Nephron (organoid): ENCODE measurements around the gene TEC.

ENCODE experiments used
- H3K27ac Mint-ChIP-seq, 3 experiments: 2 replicates each; pipeline ENCODE4 v1.8.0; 2020; ENCODE audit warnings: mixed read lengths in 3 of 3, mild to moderate bottlenecking in 2 of 3, moderate library complexity in 1 of 3
- H3K27me3 Mint-ChIP-seq: 2 replicates; pipeline ENCODE4 v1.8.0; 2021; ENCODE audit warnings: low read depth, mild to moderate bottlenecking, moderate library complexity, mixed read lengths
- H3K36me3 Mint-ChIP-seq: 2 replicates; pipeline ENCODE4 v1.8.0; 2020; ENCODE audit warnings: low read depth, mixed read lengths
- H3K4me1 Mint-ChIP-seq: 2 replicates; pipeline ENCODE4 v1.8.0; 2020; ENCODE audit warnings: mixed read lengths
- H3K4me3 Mint-ChIP-seq, 3 experiments: 2 replicates each; pipeline ENCODE4 v1.8.0; 2020; ENCODE audit warnings: mild to moderate bottlenecking in 3 of 3, mixed read lengths in 3 of 3, moderate library complexity in 2 of 3
- H3K9me3 Mint-ChIP-seq: 2 replicates; pipeline ENCODE4 v1.8.0; 2020; ENCODE audit warnings: mixed read lengths
- CTCF ChIP-seq, 3 experiments: fragments of 200-600 bp; sonication (generic); IDR thresholded peaks; one replicate each; pipeline ENCODE4 v1.5.0; 2021; ENCODE audit warnings: antibody characterized with exemption in 3 of 3; ENCODE audit not compliant: unreplicated experiment in 3 of 3

Gene TEC

GRCh38 chr4:48205626-48206025 lies 64.0 kb downstream of the TEC start:
- Mint-ChIP-seq H3K36me3 (no peaks in the 10 kb centered on the region), H3K4me3 (no peak overlapping the region), H3K27me3 (no peaks in the 10 kb centered on the region), H3K9me3 (no peaks in the 10 kb centered on the region), H3K27ac (no peak overlapping the region), H3K4me1 (no peaks in the 10 kb centered on the region)
- TF ChIP-seq CTCF (IDR thresholded peaks at IDR 0.05; ENCODE audit: unreplicated experiment in 3 of 3): no peak

- H3K4me1 Mint-ChIP-seq: no peaks in the 10 kb centered on the region
- H3K9me3 Mint-ChIP-seq: no peaks in the 10 kb centered on the region
- no peaks in the 10 kb centered on the region for H3K36me3 Mint-ChIP-seq
- no peak for TF ChIP-seq CTCF (IDR thresholded peaks at IDR 0.05; ENCODE audit: unreplicated experiment in 3 of 3)
- no peaks in the 10 kb centered on the region for H3K27me3 Mint-ChIP-seq
- H3K4me3 Mint-ChIP-seq: no peak overlapping the region
- H3K27ac Mint-ChIP-seq: no peak overlapping the region
These were observed 64.5 kb downstream of the TEC start for GRCh38 chr4:48205107-48205506.

DNA sequence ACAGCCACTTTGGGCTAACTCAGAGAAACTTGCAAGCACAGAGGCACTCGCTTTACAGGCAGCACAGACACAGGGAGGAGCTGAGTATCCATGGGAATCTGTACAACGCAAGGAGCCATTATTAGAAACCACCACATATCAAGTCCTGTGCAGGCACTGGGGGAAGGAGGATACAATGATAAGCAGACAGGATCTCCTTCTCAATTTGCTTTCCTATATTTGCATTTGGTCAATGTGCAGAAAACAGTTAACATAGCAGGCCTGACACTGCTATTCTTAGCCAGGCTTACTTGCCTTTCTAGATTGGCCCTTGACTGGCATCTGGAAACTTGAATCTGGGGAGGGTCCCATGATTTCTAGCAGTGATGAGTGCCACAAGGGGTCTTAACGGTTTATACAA lies 65.8 kb downstream of the TEC start:
- no peaks in the 10 kb centered on the region for H3K36me3 Mint-ChIP-seq
- H3K4me3 Mint-ChIP-seq: no peak overlapping the region
- TF ChIP-seq CTCF (IDR thresholded peaks at IDR 0.05; ENCODE audit: unreplicated experiment in 3 of 3): no peak
- H3K4me1 Mint-ChIP-seq: no peaks in the 10 kb centered on the region
- peaks cover 5% of the 10 kb centered on the region for H3K27me3 Mint-ChIP-seq
- no peaks in the 10 kb centered on the region for H3K9me3 Mint-ChIP-seq
- H3K27ac Mint-ChIP-seq: no peak overlapping the region

DNA sequence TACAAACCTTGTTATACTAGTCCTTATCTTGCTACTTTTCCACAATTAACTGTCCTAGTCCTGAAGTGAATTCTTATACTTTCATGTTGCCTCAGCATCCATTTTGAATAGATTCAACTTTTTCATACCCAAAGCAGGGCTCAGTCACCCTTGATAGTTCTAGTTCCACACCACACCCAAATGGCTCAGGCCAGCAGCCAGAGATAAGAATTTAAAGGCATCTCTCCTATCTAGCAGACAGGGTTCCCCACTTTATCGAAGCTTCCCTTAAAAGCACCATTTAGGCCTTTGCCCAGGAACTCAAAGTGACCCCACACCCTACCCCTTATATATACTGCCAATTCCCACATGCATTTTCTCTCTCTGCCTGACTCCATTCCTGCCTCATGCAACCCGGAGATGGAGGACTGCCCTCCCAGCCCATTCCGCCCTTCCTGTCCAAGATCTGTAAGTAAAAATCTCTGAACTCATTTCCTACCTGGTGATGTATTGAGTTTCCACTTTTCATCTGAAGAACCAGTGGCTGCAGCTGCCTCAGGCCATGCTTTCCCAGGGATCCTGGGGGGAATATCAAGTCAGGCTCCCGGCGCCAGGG lies 71.9 kb downstream of the TEC start:
- no peaks in the 10 kb centered on the region for H3K4me1 Mint-ChIP-seq
- peaks cover 13% of the 10 kb centered on the region for H3K27me3 Mint-ChIP-seq
- no peak for TF ChIP-seq CTCF (IDR thresholded peaks at IDR 0.05; ENCODE audit: unreplicated experiment in 3 of 3)
- H3K4me3 Mint-ChIP-seq: no peak overlapping the region
- no peaks in the 10 kb centered on the region for H3K36me3 Mint-ChIP-seq
- no peak overlapping the region for H3K27ac Mint-ChIP-seq
- no peaks in the 10 kb centered on the region for H3K9me3 Mint-ChIP-seq

DNA sequence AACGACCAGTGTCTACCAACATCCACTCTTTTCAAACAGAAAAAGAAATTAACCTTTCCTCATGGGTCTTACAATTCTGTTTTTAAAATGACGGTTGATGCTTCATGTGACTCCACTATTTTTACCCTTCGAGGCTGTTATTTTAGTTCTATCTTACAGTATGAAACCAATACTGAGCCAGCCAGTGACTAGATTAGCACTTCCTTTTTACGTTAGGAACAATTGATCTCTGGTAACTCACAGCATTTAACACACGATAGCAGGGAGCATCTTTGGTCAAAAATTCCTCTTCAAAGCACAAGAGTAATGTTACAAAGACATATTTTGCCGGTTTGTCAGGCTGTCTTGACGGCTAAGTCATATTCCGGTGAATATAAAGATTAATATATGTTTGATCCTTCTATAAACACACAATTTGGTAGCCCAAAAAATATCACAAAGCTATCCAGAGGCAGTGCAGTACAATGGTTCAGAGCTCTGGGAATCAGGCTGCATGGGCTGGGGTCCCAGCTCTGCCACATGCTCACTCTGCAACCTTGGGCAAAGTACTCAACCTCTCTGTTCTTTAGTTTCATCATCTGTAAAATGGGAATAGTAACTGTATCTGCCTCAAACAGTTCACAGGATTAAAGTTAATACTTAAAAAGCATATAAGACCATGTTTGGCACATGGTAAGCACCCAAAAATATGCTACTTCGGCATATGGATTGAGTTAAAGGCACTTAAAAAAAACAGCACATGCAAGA lies 72.7 kb downstream of the TEC start:
- H3K4me3 Mint-ChIP-seq: no peak overlapping the region
- TF ChIP-seq CTCF (IDR thresholded peaks at IDR 0.05; ENCODE audit: unreplicated experiment in 3 of 3): no peak

GRCh38 chr4:48195853-48196252 lies 73.8 kb downstream of the TEC start:
- Mint-ChIP-seq H3K4me1 (no peaks in the 10 kb centered on the region), H3K9me3 (no peaks in the 10 kb centered on the region), H3K36me3 (no peaks in the 10 kb centered on the region), H3K4me3 (no peak overlapping the region), H3K27ac (no peak overlapping the region), H3K27me3 (peaks cover 13% of the 10 kb centered on the region)
- no peak for TF ChIP-seq CTCF (IDR thresholded peaks at IDR 0.05; ENCODE audit: unreplicated experiment in 3 of 3)

More for the DNA sequence above, 72.7 kb downstream of the TEC start:
- H3K27ac Mint-ChIP-seq: no peak overlapping the region
- H3K36me3 Mint-ChIP-seq: no peaks in the 10 kb centered on the region
- H3K4me1 Mint-ChIP-seq: no peaks in the 10 kb centered on the region
- H3K27me3 Mint-ChIP-seq: peaks cover 13% of the 10 kb centered on the region
- no peaks in the 10 kb centered on the region for H3K9me3 Mint-ChIP-seq
